G401 (cell line): ENCODE data around the gene GPC1. TPM values are rescaled to one million over a fixed set of nuclear protein-coding genes. Genes with fewer than 3 reads are reported as not detected.
"Not testable (repeated sequence)": the region's sequence is repeated elsewhere in the genome, so short reads cannot be mapped to it uniquely, and the experiment has no call there.

ENCODE experiments used
- DNase-seq: peaks from one replicate; pipeline ENCODE4 v3.0.0-alpha.2; 2015; ENCODE audit warnings: low spot score
- in situ Hi-C: cut with HindIII; loops from 2 replicates; pipeline ENCODE4 v1.10.0; 2016; ENCODE audit warnings: low sequenced_read_pairs, mixed read lengths
- total RNA-seq: library from RNA; depleted of rRNA; stranded (reverse); fragments of >200 nt; shearing (Covaris generic); gene quantifications from 2 replicates; pipeline ENCODE4 v1.2.3, GENCODE V29; 2014

GPC1 gene
- total RNA-seq, 1 experiment from 2014 or later = 39.1 TPM

DNA sequence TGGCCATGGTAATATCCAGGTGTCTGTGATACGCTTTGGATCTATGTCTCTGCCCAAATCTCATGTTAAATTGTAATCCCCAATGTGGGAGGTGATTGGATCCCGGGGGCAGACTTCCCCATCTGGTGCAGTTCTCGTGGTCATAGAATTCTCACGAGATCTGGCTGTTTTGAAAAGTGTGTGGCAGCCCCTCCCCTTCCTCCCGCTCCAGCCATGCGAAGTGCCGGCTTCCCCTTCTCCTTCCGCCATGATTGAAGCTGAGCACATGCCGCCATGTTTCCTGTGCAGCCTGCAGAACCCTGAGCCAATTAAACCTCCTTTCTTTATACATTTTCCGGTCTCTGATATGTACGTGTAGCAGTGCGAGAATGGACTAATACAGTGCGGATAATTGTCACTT, 42.5 kb downstream of the GPC1 start:
- in situ Hi-C loops = no loop called here
- no peak for DNase-seq

DNA sequence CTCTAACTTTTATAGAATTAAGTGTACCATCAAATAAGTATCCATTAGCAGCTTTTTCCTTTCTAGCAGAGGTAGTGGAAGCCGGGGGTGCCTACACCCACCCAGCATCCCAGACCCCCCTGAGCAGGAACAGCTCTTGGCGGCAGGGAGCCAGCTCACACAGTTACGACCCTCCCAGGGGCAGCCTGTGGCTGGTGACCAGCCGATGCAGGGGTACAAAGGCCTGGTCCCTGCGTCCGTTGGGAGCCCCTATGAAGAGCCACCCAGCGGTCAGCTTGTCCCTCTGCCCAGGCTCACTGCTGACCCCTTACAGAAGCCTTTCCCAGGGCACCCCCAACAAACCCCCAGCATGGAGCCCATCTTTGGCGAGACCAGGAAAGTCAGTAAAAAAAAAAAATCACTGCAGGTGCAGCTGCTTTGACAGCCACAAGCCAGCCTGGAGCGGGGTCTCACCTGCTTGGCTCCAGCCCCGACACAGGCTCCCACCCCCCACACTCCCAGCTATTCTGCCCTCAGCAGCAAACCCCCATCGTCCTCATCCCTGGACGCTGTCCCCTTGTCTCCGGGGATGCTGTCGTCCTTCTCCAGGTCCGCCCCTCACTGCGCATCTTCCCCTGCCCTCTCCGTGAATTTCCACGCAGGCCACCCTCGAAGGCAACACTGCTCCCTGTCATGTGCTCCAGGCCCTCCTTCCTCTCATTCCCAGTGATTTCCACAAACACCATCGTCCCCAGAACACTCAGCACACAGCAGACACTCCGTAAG, 43.1 kb downstream of the GPC1 start:
- in situ Hi-C loops = no loop called here
- no peak for DNase-seq

DNA sequence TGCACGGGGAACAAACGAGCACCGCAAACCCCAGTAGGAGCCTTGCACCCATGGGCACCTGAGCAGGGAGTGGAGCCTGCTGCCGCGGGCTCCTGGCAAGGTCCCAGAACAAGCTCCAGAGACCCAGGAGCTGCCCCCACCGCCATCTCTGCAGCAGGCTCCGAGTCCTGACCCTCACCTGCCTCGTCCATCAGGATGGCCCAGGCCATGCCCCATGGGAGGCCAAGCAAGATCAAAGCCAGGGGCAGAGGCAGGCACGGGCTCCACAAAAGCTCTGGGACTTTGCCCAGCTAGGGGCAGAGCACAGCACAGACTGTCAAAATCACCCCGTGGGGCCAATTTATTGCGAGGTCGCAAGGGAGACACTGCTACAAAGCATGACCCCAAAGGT, 43.6 kb downstream of the GPC1 start:
- no peak for DNase-seq

DNA sequence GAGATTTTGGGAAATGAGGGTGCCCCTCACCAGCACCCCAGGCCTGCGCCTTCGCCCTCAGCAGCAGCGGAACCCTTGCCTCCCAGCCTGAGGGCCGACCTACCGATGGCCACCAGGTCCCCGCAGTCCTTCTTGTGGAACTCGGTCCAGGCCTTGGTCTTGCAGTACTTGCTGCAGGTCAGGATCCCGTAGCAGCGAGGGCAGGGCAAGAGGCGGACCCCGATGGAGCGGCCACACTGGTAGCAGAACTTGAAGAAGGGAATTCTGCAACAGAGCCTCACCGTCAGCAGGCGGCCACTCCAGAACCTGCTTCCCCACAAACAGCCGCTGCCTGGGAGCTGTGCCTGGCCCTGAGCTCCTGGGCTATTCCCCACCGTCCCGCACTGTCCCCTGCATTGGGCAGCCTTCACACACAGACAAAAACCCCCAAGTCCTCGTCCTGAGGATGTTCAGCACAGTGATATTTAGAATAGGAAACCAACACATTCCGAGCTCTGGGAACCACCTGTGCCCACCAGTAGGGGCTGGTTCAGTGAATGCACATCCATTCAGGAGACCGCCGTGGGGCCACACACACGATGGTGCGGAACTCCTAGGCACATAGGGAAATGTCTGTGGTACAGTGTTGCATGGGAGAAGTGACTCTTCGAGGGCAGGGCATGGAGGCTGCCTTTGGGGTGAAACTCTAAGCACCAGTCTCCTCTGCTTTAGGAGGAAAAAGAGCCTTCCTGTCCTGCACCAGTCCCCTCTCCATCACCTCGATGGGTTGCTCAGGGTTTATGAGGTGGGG, 45.6 kb downstream of the GPC1 start:
- in situ Hi-C loops = no loop called here
- no peak for DNase-seq

More for the DNA sequence above, 43.6 kb downstream of the GPC1 start:
- in situ Hi-C loops = no loop called here

DNA sequence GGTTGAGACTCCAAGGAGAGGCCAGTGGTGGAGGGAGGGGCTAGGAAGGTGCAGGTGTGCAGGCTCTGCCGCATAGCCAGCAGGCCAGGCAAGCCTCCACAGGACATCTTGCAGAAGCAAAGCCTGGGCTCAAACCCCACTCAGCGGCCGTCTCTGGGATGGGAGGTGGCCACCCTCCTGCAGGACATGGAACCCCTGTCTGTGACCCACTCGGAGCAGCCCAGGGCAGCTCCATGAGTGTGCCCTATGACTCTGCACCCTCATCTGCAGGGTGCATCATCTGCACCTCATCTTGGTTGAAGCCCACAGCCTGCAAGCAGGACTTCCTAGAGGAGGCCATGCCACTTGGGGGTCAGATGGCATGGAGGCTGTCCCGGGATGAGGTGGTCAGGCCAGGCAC, 46.3 kb downstream of the GPC1 start:
- DNase-seq = no peak
- in situ Hi-C loops = no loop called here

DNA sequence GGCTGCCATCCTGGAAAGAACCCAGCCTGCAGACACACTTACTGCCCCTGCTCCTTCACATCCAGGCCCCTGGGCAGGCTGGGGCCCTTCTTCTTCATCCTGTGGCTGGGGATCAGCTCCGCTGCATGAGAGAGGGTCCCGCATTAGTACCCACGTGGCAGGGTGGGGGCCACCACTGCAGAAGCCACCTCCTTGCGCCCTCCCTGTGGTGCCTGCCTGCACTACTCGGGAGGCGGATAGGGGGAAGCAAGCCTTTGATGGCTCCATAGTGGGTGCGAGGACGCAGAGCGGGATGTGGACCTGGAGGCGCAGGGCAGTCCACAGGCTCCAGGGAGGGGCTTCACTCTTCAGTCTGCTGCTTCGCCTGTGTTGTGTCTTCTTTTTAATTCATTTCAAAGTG, 46.7 kb downstream of the GPC1 start:
- DNase-seq = no peak
- in situ Hi-C loops = no loop called here

DNA sequence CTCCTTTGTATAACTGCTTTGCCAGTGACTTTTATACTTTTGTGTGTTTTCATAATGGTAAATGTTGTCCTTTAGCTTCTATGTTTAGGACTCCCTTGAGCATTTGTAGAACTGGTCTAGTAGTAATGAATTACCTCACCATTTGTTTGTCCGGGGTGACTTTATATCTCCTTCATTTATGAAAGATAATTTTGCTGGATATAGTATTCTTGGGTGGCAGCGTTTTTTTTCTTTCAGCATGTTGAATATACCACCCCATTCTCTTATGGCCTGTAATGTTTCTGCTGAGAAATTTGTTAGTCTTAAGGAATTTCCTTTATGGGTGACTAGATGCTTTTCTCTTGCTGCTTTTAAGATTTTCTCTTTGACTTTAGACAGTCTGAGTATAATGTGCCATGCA, 56.0 kb downstream of the GPC1 start:
- DNase-seq = no peak
- in situ Hi-C loops = no loop called here

DNA sequence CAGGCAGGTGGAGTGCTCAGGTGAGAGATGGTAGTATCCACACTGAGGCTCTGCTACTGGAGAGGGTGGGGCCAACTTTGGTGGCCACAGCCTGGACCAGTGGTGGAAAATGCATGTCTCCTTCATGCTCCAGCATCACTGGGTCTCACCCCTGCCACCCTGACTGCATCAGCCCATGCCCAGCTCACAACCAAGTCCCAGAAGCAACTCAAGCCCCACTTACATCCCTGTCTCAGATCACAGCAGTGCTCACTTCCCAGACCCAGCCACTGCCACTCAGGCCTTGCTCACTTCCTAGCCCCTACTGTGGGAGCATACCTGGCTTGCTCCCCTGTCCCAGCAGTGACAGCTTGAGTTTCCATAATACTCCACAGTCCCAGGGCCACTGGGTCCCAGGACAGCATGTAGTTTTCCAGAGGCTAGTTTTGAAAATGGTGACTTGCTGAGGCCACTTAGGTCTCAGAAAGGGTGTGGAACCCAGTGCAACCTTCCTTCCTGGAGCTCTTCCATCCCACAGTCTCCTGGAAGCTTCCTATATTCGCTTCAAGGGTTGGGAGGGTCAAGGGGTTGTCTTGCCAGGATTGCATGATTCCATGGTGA, 58.8 kb downstream of the GPC1 start:
- in situ Hi-C loops = no loop called here

DNA sequence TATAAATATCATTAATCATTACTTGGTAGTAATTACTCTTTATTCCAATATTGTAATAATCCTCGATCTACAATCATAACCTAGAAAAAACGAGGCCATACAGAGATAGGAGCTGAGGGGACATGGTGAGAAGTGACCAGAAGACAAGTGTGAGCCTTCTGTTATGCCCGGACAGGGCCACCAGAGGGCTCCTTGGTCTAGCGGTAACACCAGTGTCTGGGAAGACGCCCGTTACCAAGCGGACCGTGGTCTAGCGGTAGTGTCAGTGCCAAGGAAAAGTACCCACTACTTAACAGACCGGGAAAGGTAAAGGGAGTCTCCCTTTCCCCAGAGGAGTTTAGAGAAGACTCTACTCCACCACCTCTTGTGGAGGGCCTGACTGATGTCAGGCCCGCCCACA, 59.5 kb downstream of the GPC1 start:
- peak; percentile 16 for DNase-seq
- in situ Hi-C loops = not testable (repeated sequence)

More for the DNA sequence above, 58.8 kb downstream of the GPC1 start:
- DNase-seq = no peak

DNA sequence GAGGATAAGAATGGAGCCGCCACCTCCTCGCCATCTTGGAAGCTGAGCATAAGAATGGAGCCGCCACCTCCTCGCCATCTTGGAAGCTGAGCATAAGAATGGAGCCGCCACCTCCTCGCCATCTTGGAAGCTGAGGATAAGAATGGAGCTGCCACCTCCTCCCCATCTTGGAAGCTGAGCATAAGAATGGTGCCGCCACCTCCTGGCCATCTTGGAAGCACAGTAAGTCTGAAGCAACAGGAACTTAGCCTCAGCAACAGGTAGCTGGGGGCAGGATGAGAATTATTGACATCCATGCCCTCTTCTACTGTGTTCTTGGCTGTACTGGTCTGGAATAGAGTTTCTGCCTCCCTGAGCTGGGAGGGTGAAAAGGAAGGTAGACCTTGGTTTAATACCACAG, 61.6 kb downstream of the GPC1 start:
- in situ Hi-C loops = not testable (repeated sequence)
- peak; percentile 19 for DNase-seq

DNA sequence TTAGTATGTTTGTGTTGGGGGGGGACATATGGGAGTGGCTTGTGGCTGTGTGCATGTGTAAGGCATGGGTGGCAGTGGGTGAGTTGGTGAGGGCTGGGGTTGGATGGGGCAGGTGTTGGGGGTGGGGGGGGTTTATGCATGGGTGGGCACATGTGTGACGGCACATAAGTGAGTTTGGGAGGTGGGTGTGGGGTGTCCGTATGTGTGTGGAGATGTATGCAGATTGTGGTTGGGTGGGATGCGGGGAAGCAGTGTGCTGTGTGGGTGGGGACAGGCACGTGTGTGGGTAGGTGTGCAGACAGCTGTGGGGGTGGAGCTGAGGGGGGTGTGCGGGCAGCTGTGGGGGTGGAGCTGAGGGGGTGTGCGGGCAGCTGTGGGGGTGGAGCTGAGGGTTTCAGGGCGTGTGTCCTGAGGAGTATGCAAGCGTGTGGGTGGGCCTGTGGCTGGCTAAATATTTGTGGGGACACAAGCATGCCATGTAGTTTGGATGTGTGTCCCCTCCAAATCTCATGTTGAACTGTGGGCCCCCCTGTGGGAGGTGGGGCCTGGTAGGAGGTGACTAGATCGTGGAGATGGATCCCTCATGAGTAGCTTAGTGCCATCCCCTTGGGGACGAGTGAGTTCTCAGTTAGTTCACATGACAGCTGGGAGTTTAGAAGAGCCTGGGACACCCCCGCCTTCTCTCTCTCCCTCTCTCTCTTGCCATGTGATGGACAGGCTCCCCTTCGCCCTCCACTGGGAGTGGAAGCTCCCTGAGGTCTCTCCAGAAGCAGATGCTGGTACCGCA, 62.9 kb downstream of the GPC1 start:
- in situ Hi-C loops = no loop called here

DNA sequence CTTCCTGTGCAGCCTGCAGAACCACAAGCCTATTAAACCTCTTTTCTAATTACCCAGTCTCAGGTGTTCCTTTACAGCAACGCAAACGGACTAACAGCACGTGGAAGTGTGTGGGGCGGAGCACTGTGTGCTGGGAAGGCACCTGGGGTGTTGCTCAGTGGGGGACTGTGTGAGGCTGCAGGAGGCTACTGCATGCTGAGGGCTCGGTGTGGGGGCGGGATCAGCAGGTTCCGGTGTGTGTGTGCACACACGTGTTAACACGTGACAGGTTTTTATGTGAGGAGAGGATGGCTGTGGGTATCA, 63.4 kb downstream of the GPC1 start:
- in situ Hi-C loops = no loop called here
- no peak for DNase-seq

More for the DNA sequence above, 62.9 kb downstream of the GPC1 start:
- DNase-seq = no peak

DNA sequence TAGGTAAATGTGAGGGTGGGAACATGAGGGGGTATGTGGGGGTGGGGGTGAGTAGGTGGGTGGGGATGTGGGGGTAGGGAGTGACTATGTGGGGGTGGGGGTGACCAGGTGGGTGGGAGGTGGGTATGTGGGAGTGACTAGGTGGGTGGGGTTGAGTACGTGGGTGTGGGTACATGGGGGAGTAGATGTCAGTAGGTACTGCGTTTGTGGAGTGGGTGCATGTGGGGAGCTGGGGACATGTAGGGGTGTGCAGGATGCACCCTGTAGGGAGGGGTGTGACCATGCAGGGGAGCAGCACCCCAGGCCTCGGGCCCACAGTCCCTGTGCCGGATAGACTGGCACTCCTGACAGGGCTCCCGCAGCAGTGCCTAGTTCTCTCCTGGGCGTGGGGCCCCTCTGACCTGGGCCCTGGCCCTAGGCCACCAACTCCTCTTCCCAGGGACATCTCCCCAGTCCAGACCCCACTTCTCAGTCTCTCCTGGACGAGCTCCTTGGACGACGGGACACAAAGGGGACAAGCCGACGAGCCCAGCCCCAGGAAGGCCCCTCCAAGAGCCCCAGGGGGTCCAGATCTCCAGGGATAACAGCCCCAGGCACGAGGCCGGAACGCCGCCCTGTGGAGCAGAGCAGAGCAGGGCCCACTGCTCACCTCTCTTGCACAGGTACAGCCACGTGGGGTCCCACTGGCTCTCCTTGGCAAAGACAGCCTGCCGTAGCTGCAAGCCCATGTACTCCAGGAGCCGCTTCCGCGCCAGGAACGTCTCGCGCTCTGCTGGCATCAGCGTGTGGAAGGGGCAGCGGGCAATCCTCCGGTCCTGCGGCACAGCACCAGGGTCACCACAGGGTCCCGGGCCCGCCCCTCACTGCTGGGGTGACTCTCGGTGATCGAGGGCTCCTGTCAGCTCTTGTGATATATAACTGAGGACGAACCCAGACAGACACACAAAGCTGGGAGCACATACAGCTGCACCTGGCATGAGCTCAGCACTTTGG, 64.1 kb downstream of the GPC1 start:
- in situ Hi-C loops = no loop called here
- no peak for DNase-seq

DNA sequence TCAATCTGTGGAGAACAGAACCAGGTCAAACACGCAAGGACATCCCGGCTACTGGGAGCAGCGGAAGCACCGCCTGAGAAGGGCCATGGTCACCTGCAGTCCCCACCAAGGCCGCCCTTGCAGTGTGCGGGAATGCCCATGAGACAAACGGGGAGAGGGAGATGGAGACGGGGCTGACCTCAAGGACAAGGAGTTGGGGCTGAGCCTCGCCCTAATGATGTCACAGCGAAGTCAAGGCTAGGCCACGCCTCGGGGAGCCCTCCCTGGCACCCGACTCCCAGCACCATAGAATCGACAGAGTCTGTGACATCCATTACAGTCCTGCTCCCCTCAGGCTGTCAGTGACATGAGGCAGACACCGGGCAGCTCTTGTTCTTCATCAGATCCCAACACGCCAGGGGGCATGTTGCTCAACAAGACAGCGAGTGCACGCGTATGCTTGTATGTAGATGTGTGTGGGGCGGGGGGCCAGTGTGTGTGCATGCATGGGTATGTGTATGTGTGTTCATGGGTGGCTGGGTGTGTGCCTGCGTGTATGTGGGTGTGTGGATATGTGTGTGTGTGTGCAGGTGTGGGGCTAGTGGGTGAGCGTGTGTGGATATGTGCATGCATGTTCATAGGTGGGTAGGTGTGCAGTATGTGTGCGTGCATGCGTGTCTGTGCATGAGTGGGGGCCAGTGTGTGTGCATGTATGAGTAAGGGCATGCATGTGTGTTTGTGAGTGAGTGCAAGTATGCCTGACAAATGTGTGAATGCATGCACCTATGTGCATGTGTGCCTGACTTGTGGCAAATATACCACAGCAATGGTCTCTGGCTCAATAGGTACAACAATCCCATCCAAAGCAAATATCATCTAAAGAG, 65.3 kb downstream of the GPC1 start:
- DNase-seq = no peak
- in situ Hi-C loops = no loop called here

DNA sequence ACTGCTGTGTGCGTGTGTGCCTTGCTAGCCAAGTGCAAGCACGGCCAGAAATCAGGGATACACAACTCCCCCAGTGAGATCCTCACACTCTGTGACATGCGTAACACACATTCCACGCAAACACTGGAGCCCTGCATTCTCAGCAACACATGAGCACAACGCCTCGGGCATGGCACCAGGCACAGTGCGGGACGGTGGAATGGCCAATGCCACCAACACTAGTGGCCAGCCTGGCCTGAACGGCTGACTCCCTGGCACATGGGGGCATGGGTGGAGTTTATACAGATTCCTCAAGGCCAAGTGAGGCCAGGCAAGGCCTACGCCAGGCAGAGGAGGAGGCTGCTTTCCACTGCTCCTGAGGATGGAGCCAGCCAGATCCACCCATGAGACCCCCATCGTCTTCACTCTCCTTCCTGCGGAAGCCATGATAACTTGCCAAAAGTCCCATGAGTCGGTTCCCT, 66.1 kb downstream of the GPC1 start:
- in situ Hi-C loops = no loop called here
- DNase-seq = no peak

DNA sequence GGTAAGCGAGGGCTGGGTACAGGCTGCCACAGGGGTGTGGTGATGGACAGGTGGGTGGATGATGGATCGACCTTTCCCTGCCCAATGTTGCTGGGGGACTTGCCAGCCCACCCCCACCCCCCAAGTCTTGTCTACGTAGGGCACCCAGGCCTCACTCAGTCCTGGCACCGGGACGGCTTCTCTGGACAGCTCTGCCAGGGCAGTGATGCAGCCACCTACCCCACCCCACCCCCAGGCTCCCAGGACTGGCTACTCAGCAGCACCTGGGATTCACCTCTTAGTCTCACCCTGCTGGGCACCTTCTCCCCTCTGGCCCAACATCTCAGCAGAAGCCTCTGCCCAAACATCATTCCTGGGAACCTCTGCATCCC, 66.6 kb downstream of the GPC1 start:
- no peak for DNase-seq
- in situ Hi-C loops = no loop called here

DNA sequence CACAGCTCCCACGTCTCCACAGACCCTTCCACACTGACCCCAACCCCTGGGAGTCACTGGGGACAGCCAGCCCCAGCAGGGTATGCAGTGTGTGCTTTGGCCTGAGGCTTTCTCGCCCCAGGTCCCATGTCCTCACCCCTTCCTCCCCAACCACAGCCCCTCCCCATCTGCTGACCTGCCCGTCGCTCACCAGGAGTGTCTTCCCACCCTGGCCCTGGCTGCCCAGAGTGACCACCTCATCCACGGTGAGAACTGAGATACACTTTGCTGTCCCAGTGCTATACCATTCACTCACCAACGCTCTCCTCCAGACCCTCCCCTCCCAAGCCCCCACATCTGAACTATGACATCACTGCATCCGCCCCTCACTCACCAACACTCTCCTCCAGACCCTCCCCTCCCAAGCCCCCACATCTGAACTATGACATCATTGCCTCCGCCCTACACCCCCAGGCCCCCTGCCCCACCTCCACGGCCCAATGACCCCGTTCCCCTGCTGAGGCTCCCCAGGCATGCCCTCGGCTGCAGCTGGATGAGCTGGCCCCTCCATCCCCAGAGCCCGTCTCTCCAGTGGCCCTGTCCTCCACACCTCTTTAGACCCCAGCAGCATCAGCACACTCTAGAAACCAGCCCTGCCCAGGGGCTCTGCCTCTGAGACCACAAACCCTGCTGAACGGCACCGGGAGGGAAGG, 67.1 kb downstream of the GPC1 start:
- in situ Hi-C loops = no loop called here
- no peak for DNase-seq
